MM.1S (cell line): ENCODE measurements around the gene PKP4.

Experiments
- DNase-seq: peaks from one replicate; pipeline ENCODE4 v3.0.0-alpha.2; 2015
- H2AFZ ChIP-seq: fragments of 300-600 bp; sonication (generic); 2 replicates; pipeline ENCODE4 v1.6.0; 2016; ENCODE audit warnings: antibody characterized with exemption, low read length
- H3F3A ChIP-seq: fragments of 300-600 bp; sonication (generic); 2 replicates; pipeline ENCODE4 v1.6.1; 2016; ENCODE audit warnings: mild to moderate bottlenecking, antibody characterized with exemption, low read length, moderate library complexity, mixed read lengths; ENCODE audit not compliant: insufficient read depth
- H3K27ac ChIP-seq: fragments of 300-600 bp; sonication (generic); 2 replicates; pipeline ENCODE4 v1.5.1; 2016; ENCODE audit warnings: mild to moderate bottlenecking, low read length
- H3K27me3 ChIP-seq: fragments of 300-600 bp; sonication (generic); replicated peaks from 2 replicates; pipeline ENCODE4 v1.6.0; 2016; ENCODE audit warnings: low read length; ENCODE audit not compliant: insufficient read depth
- H3K36me3 ChIP-seq: fragments of 300-600 bp; sonication (generic); replicated peaks from 2 replicates; pipeline ENCODE4 v1.6.1; 2016; ENCODE audit warnings: mild to moderate bottlenecking, low read length, mixed read lengths; ENCODE audit not compliant: insufficient read depth
- H3K4me1 ChIP-seq: fragments of 300-600 bp; sonication (generic); 2 replicates; pipeline ENCODE4 v1.6.1; 2016; ENCODE audit warnings: low read length, mixed read lengths
- H3K4me2 ChIP-seq: fragments of 300-600 bp; sonication (generic); 2 replicates; pipeline ENCODE4 v1.6.0; 2016; ENCODE audit warnings: low read depth, low read length
- H3K4me3 ChIP-seq: fragments of 300-600 bp; sonication (generic); 2 replicates; pipeline ENCODE4 v1.5.1; 2016; ENCODE audit warnings: low read length, mixed read lengths
- H3K79me2 ChIP-seq: fragments of 300-600 bp; sonication (generic); 2 replicates; pipeline ENCODE4 v1.6.1; 2016; ENCODE audit warnings: mixed run types, low read length, mixed read lengths
- H3K9ac ChIP-seq: fragments of 300-600 bp; sonication (generic); 2 replicates; pipeline ENCODE4 v1.6.1; 2016; ENCODE audit warnings: low read length, mixed read lengths
- H3K9me2 ChIP-seq: fragments of 300-600 bp; sonication (generic); replicated peaks from 2 replicates; pipeline ENCODE4 v1.6.1; 2016; ENCODE audit warnings: mild to moderate bottlenecking, low read length, mixed read lengths; ENCODE audit not compliant: insufficient read depth
- H3K9me3 ChIP-seq: fragments of 300-600 bp; sonication (generic); replicated peaks from 2 replicates; pipeline ENCODE4 v1.6.1; 2016; ENCODE audit warnings: mild to moderate bottlenecking, low read length, mixed read lengths; ENCODE audit not compliant: insufficient read depth
- H4K20me1 ChIP-seq: fragments of 300-600 bp; sonication (generic); 2 replicates; pipeline ENCODE4 v1.6.1; 2016; ENCODE audit warnings: mild to moderate bottlenecking, low read length, moderate library complexity, mixed read lengths; ENCODE audit not compliant: insufficient read depth
- EZH2 ChIP-seq: fragments of 300-600 bp; sonication (generic); optimal IDR thresholded peaks from 2 replicates; pipeline ENCODE3; 2017; ENCODE audit warnings: low read depth, mild to moderate bottlenecking, antibody characterized with exemption, low read length, mixed read lengths
- EZH2phosphoT487 ChIP-seq: fragments of 300-600 bp; sonication (generic); IDR thresholded peaks from 2 replicates; pipeline ENCODE4 v1.6.1; 2018; ENCODE audit warnings: antibody characterized with exemption, low read length
- TF ChIP-seq, protein P1 (sequence below): fragments of 300-600 bp; sonication (generic); IDR thresholded peaks from 2 replicates; pipeline ENCODE4 v1.5.1; 2016; ENCODE audit warnings: antibody characterized with exemption, low read length, mixed read lengths

The PKP4 gene

DNA sequence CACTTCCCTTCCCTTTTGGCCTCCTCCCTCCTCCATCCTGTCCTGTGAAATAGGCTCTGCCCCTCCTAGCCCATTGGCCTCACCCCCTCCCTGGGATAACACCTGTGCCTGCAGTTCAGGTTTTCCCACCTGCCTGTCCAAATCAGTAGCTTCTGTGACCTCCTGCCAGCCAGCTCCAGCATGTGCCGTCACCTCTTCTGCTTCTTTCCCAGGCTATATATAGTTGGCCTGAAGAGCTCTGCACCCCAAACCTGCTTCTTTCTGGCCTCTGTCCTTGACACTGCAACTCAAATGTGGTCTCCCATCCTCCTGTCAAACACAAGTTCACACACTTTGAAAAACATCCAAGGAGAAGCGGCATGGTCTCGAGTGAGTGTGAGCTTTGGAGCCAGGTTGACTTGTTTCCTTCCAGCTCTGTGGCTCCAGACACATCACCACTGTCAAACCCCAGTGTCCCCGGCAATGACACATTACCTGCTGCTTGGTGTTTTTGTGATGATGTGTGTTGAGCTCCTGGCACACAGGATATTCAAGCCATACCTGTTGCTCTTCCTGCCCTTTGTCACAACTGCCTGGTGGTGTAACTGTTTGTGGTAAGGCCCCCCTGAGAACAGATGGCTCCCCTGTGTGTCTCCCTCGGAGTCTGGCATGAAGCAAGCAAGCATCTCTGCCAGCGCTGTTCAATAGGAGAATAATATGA is 194.8 kb downstream of the PKP4 start:
- TF ChIP-seq EZH2phosphoT487, result no peak
- no peak for TF ChIP-seq EZH2
- TF ChIP-seq, protein P1, sequence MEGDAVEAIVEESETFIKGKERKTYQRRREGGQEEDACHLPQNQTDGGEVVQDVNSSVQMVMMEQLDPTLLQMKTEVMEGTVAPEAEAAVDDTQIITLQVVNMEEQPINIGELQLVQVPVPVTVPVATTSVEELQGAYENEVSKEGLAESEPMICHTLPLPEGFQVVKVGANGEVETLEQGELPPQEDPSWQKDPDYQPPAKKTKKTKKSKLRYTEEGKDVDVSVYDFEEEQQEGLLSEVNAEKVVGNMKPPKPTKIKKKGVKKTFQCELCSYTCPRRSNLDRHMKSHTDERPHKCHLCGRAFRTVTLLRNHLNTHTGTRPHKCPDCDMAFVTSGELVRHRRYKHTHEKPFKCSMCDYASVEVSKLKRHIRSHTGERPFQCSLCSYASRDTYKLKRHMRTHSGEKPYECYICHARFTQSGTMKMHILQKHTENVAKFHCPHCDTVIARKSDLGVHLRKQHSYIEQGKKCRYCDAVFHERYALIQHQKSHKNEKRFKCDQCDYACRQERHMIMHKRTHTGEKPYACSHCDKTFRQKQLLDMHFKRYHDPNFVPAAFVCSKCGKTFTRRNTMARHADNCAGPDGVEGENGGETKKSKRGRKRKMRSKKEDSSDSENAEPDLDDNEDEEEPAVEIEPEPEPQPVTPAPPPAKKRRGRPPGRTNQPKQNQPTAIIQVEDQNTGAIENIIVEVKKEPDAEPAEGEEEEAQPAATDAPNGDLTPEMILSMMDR, result no peak
- H3K4me3 ChIP-seq, result no peak overlapping the region

DNA sequence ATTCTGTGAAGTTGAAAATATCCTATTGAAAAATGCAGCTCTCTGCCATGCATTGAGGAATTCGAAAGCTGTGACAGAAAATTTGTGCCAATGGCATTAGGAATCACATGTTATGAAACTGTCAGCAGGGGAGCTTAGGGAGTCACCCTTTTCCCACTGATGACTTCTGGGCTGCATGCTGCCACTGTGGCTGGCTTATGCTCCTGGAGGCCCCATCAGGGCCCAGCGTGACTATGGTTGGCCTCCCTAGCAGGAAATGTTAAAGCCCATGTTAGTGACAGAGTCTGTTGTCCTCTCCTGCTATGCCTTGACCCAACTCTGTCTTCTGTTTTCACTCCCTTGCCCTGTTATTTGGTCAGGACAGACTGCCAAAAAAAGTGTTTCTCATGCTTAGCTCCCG is 198.9 kb downstream of the PKP4 start:
- Histone ChIP-seq H3K36me3 (no peaks in the 10 kb centered on the region), H3K4me1 (no peaks in the 10 kb centered on the region), H3K79me2 (no peaks in the 10 kb centered on the region), H3K4me3 (no peak overlapping the region), H3K27ac (no peak overlapping the region), H3K9ac (no peak overlapping the region), H3K4me2 (no peak overlapping the region), H2AFZ (no peak overlapping the region), H3K27me3 (no peaks in the 10 kb centered on the region), H3K9me3 (no peaks in the 10 kb centered on the region), H3K9me2 (no peaks in the 10 kb centered on the region), H4K20me1 (no peaks in the 10 kb centered on the region), H3F3A (no peaks in the 10 kb centered on the region)
- TF ChIP-seq EZH2phosphoT487 (no peak), EZH2 (no peak)
- TF ChIP-seq, protein P1, result no peak
- no peak for DNase-seq

More for the DNA sequence above, 194.8 kb downstream of the PKP4 start:
- Histone ChIP-seq H3K9me3 (no peaks in the 10 kb centered on the region), H2AFZ (no peak overlapping the region), H3K79me2 (no peaks in the 10 kb centered on the region), H4K20me1 (no peaks in the 10 kb centered on the region), H3K9ac (no peak overlapping the region), H3K4me2 (no peak overlapping the region), H3K9me2 (no peaks in the 10 kb centered on the region), H3K27ac (no peak overlapping the region), H3K4me1 (no peaks in the 10 kb centered on the region), H3K36me3 (no peaks in the 10 kb centered on the region), H3K27me3 (no peaks in the 10 kb centered on the region), H3F3A (no peaks in the 10 kb centered on the region)
- DNase-seq, result no peak

DNA sequence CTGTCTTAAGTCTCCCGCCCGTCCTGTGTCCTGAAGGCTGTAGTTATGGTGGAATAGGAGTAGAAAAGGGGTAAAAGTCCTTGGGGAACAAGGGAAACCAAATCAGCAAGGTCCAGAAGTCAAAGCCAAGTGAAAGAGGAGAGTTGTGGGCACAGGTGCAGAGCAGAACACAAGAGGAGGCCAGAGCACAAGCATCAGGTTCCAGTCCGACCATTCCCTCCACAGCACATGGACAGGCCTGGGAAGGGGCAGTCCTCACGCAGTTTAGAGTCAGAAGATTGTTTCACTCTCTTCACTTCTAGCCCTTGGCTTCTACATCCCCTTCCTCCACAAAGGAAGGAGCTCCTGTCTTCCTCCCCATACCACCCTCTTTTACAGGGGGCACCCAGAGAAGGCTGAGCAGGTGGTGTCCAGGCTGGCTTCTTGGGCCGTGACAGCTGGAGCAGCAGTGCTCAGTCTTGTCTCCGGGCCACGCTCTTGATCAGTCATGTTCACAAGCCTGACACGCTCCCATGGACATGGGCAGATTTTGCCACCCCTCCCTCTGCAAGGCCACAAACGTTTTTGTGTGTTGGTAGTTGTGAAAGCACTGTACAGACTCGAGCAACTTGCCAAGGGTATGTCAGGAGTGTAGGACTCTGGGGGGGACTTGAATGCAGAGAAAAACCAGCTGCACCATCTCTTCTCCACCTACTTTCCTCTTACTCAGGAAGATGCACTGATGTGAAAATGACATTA is 199.9 kb downstream of the PKP4 start:
- H3K36me3 ChIP-seq, result no peaks in the 10 kb centered on the region
- H3K27ac ChIP-seq, result no peak overlapping the region
- H3K4me2 ChIP-seq, result no peak overlapping the region

More for the DNA sequence above, 199.9 kb downstream of the PKP4 start:
- Histone ChIP-seq H3K79me2 (no peaks in the 10 kb centered on the region), H3K4me3 (no peak overlapping the region), H3K9ac (no peak overlapping the region), H3K27me3 (no peaks in the 10 kb centered on the region), H3K9me3 (no peaks in the 10 kb centered on the region), H3F3A (no peaks in the 10 kb centered on the region), H3K9me2 (no peaks in the 10 kb centered on the region), H4K20me1 (no peaks in the 10 kb centered on the region), H2AFZ (no peak overlapping the region), H3K4me1 (no peaks in the 10 kb centered on the region)
- no peak for DNase-seq
- TF ChIP-seq, protein P1, result no peak
- no peak for TF ChIP-seq EZH2phosphoT487
- no peak for TF ChIP-seq EZH2
